Endothelial cell of umbilical vein (primary cell): ENCODE data around the gene SLTM. TPM values are rescaled to one million over a fixed set of nuclear protein-coding genes. Genes with fewer than 3 reads are reported as not detected.

Experiments used
- BruUV-seq: library from RNA; stranded (reverse); fragments of 400-500 nt; replicated peaks from 2 replicates; lab custom pipeline; 2021; lab: Mats Ljungman, UMichigan
- CTCF ChIA-PET: fragments of 300-600, 350-600 bp; sonication (Branson Sonifier 250); formaldehyde crosslinking; loops from one replicate; lab custom pipeline; 2021; ENCODE audit warnings: antibody characterized with exemption, inconsistent platforms; lab: Charles Lee
- POLR2A ChIA-PET: fragments of 300-600, 350-600 bp; sonication (Branson Sonifier 250); formaldehyde crosslinking; loops from one replicate; lab custom pipeline; 2021; ENCODE audit warnings: antibody characterized with exemption, inconsistent platforms; lab: Charles Lee
- DNase-seq: peaks from one replicate; pipeline ENCODE4 v3.0.0-alpha.2; 2011; ENCODE audit warnings: low read depth, low spot score
- FAIRE-seq: peaks from 2 replicates; lab custom pipeline; 2011; peaks lifted over from hg19 to GRCh38; lab: Jason Lieb, UNC
- H2AFZ ChIP-seq: 2 replicates; pipeline ENCODE4 v1.6.0; 2012; ENCODE audit warnings: low read depth, low read length, control low read depth, inconsistent platforms
- H3K27ac ChIP-seq: 2 replicates; pipeline ENCODE4 v1.5.1; 2011; ENCODE audit warnings: low read depth, mild to moderate bottlenecking, control low read depth, low read length, moderate library complexity; ENCODE audit not compliant: insufficient read depth
- H3K27me3 ChIP-seq, 2 experiments: 2 replicates each; pipeline versions ENCODE4 v1.6.0 to v1.6.1; 2011; ENCODE audit warnings: low read length in 2 of 2, mixed read lengths in 1 of 2; ENCODE audit not compliant: control insufficient read depth in 2 of 2, insufficient read depth in 2 of 2
- H3K36me3 ChIP-seq, 2 experiments: 2 replicates in 1 of 2; 3 replicates in 1 of 2; pipeline ENCODE4 v1.5.1; 2011; ENCODE audit warnings: low read length in 2 of 2, mild to moderate bottlenecking in 1 of 2, moderate library complexity in 1 of 2; ENCODE audit not compliant: control insufficient read depth in 2 of 2, insufficient read depth in 2 of 2; ENCODE audit errors: extremely low read depth in 1 of 2
- H3K4me1 ChIP-seq: 3 replicates; pipeline ENCODE4 v1.5.1; 2011; ENCODE audit warnings: mild to moderate bottlenecking, low read length; ENCODE audit not compliant: control insufficient read depth, insufficient read depth; ENCODE audit errors: extremely low read depth
- H3K4me2 ChIP-seq: 2 replicates; pipeline ENCODE4 v1.6.1; 2011; ENCODE audit warnings: low read length, control low read depth, mixed read lengths; ENCODE audit not compliant: insufficient read depth
- H3K4me3 ChIP-seq, 3 experiments: fragments of 200-600 bp in 1 of 3; sonication (generic), shearing (Covaris generic) in 1 of 3; replicated peaks in 1 of 3; 2 replicates each; pipeline ENCODE4 v1.5.1; 2011 to 2016; ENCODE audit warnings: control low read depth in 3 of 3, low read length in 3 of 3, mild to moderate bottlenecking in 2 of 3, inconsistent platforms in 1 of 3, low read depth in 1 of 3, moderate library complexity in 1 of 3; ENCODE audit not compliant: insufficient read depth in 1 of 3
- H3K79me2 ChIP-seq: 2 replicates; pipeline ENCODE4 v1.6.0; 2012; ENCODE audit warnings: low read length, inconsistent platforms; ENCODE audit not compliant: control insufficient read depth, insufficient read depth
- H3K9ac ChIP-seq: replicated peaks from 2 replicates; pipeline ENCODE3; 2011; ENCODE audit warnings: low read length, control low read depth; ENCODE audit not compliant: insufficient read depth; ENCODE audit errors: extremely low read depth
- H3K9me1 ChIP-seq: replicated peaks from 3 replicates; pipeline ENCODE4 v1.6.0; 2011; ENCODE audit warnings: mild to moderate bottlenecking, low read length; ENCODE audit not compliant: control insufficient read depth, insufficient read depth; ENCODE audit errors: extremely low read depth
- H3K9me3 ChIP-seq: replicated peaks from 2 replicates; pipeline ENCODE4 v1.5.1; 2012; ENCODE audit warnings: low read length, inconsistent platforms; ENCODE audit not compliant: control insufficient read depth, insufficient read depth
- H4K20me1 ChIP-seq: replicated peaks from 2 replicates; pipeline ENCODE3; 2011; ENCODE audit warnings: mild to moderate bottlenecking, low read length; ENCODE audit not compliant: control insufficient read depth, insufficient read depth; ENCODE audit errors: extremely low read depth
- CTCF ChIP-seq, 2 donors: IDR thresholded peaks; 1 replicate in 1 of 2; 2 replicates in 1 of 2; pipeline ENCODE4 v1.5.1; 2011; ENCODE audit warnings: low read length in 2 of 2, mild to moderate bottlenecking in 2 of 2, moderate library complexity in 2 of 2, control low read depth in 1 of 2, inconsistent platforms in 1 of 2, low read depth in 1 of 2; ENCODE audit not compliant: insufficient read depth in 1 of 2; ENCODE audit errors: extremely low read depth in 1 of 2
- EZH2 ChIP-seq: IDR thresholded peaks from 2 replicates; pipeline ENCODE4 v1.6.1; 2012; ENCODE audit warnings: borderline replicate concordance, low read depth, mild to moderate bottlenecking, moderate library complexity, low read length, inconsistent platforms; ENCODE audit not compliant: severe bottlenecking
- FOS ChIP-seq: IDR thresholded peaks from 2 replicates; pipeline ENCODE4 v1.6.1; 2011; ENCODE audit warnings: mild to moderate bottlenecking, low read length, moderate library complexity, borderline replicate concordance; ENCODE audit not compliant: insufficient read depth
- GATA2 ChIP-seq: IDR thresholded peaks from 2 replicates; pipeline ENCODE4 v1.7.0; 2011; ENCODE audit warnings: low read depth, mild to moderate bottlenecking, moderate library complexity, mixed read lengths, low read length; ENCODE audit not compliant: insufficient read length, insufficient read depth
- JUN ChIP-seq: IDR thresholded peaks from 2 replicates; pipeline ENCODE4 v1.6.1; 2011; ENCODE audit warnings: borderline replicate concordance, low read depth; ENCODE audit not compliant: insufficient read length, insufficient read depth
- MAX ChIP-seq: IDR thresholded peaks from 2 replicates; pipeline ENCODE4 v1.6.1; 2011; ENCODE audit not compliant: insufficient read depth, insufficient read length
- MYC ChIP-seq: IDR thresholded peaks from one replicate; pipeline ENCODE4 v1.6.1; 2011; ENCODE audit warnings: mild to moderate bottlenecking, low read depth, low read length
- POLR2A ChIP-seq: IDR thresholded peaks from 2 replicates; pipeline ENCODE4 v1.6.1; 2012; ENCODE audit warnings: low read depth, mild to moderate bottlenecking, control low read depth, low read length
- POLR2AphosphoS5 ChIP-seq: IDR thresholded peaks from 2 replicates; pipeline ENCODE4 v1.6.1; 2012; ENCODE audit warnings: low read depth, mild to moderate bottlenecking, control low read depth, low read length, moderate library complexity; ENCODE audit not compliant: insufficient read depth
- dilution Hi-C: fragments of 300-500 bp; cut with MboI; formaldehyde crosslinking; loops from one replicate; pipeline ENCODE4 v1.15.0; 2019; ENCODE audit warnings: low sequenced_read_pairs; ENCODE audit not compliant: extremely low pct_ligation_motif_present
- intact Hi-C: fragments of 100-400 bp; cut with micrococcal nuclease; formaldehyde crosslinking; loops from one replicate; pipeline ENCODE4 v1.10.0; 2022
- polyA plus RNA-seq, 4 experiments: library from polyadenylated mRNA; depleted of rRNA in 3 of 4; stranded (reverse) in 3 of 4; unstranded in 1 of 4; fragments of >200 nt; gene quantifications; 2 replicates each; pipeline versions ENCODE4 v1.2.1 to v1.2.3, GENCODE V29; 2011 to 2012; ENCODE audit warnings: missing spikeins in 1 of 4
- total RNA-seq: library from RNA; stranded (reverse); gene quantifications from 2 replicates; pipeline ENCODE4 v1.2.3, GENCODE V29; 2021

SLTM gene
- total and polyA plus RNA-seq, 2 donors (not counting 3 experiments of a cell fraction or from before 2014, with no cell fraction given) = 28.1 to 93.0 TPM

- H3K9ac ChIP-seq = no peak overlapping the region
- intact Hi-C loops (no loop called here), dilution Hi-C loops (no loop called here)
- ChIA-PET CTCF (no interaction called here), POLR2A (no interaction called here)
- H3K79me2 ChIP-seq = no peaks in the 10 kb centered on the region
- no peaks in the 10 kb centered on the region for H3K27me3 ChIP-seq
- peaks cover 8% of the 10 kb centered on the region for H3K4me1 ChIP-seq
- H3K27ac ChIP-seq = no peak overlapping the region
- no peak overlapping the region for H3K4me2 ChIP-seq
- no peaks in the 10 kb centered on the region for H3K9me1 ChIP-seq
- no peaks in the 10 kb centered on the region for H3K9me3 ChIP-seq
- no TSS peak for BruUV-seq
- H3K36me3 ChIP-seq = no peaks in the 10 kb centered on the region
- no peak overlapping the region for H3K4me3 ChIP-seq
- FAIRE-seq (no peak), DNase-seq (no peak)
- no peak overlapping the region for H2AFZ ChIP-seq
- H4K20me1 ChIP-seq = peaks cover 5% of the 10 kb centered on the region
- no peak for TF ChIP-seq FOS
- TF ChIP-seq CTCF (IDR thresholded peaks at IDR 0.05; ENCODE audit: extremely low read depth in 1 of 2, insufficient read depth in 1 of 2, low read depth in 1 of 2, low read length in 2 of 2) = no peak
- no peak for TF ChIP-seq POLR2AphosphoS5
- TF ChIP-seq POLR2A = no peak
- no peak for TF ChIP-seq JUN
- TF ChIP-seq EZH2 = no peak
- no peak for TF ChIP-seq GATA2
- no peak for TF ChIP-seq MYC
- no peak for TF ChIP-seq MAX
Observed at GRCh38 chr15:58842713-58843396, 90.6 kb downstream of the SLTM start.
